Fibroblast of gingiva (primary cell): ENCODE measurements around the gene C5AR1.
A peak's percentile ranks its signal among the peaks of the same experiment; 100 is the strongest.
"Not testable (repeated sequence)": the region's sequence is repeated elsewhere in the genome, so short reads cannot be mapped to it uniquely, and the experiment has no call there.

Experiments
- DNase-seq: peaks from one replicate; pipeline ENCODE4 v3.0.0-alpha.2; 2011; ENCODE audit warnings: low read depth

The C5AR1 gene

DNA sequence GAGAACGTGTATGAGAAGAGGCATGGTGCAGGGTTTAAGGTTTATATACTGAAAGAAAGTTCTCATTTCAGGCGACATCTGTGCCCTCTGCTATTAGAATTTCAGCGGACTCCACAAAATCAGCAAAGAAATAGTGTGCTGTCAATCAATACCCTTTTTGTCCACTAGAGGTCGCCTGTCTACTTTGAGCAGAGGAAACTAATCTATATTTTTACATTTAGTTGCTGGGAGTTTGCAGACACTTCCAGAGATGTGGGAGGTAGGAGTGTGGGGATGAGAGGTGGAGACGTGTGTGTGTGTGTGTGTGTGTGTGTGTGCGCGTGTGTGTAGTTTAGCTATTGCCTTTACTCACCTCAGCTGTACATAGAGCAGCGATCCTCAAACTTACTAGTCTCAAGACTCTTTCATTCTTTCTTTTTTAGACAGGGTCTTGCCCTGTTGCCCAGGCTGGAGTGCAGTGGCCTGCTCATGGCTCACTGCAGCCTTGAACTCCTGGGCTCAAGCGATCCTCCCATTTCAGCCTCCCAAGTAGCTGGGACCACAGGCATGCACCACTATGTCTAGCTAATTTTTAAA, 25.2 kb upstream of the C5AR1 start:
- DNase-seq, result peak; percentile 50

DNA sequence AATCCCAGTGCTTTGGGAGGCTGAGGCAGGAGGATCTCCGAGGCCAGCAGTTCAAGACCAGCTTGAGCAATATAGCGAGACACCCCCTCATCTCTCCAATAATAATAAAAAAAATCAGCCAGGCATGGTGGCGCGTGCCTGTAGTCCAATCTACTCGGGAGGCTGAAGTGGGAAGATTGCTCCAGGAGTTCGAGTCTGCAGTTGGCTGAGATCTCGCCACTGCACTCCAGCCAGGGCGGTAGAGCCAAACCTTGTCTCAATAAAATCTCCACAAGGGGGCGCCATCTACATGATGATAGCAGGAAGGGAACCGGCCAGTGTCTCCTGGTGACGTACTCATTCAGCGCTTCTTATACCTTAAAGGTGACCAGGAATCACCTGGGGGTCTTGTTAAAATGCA, 13.6 kb upstream of the C5AR1 start:
- DNase-seq, result peak; percentile 63

DNA sequence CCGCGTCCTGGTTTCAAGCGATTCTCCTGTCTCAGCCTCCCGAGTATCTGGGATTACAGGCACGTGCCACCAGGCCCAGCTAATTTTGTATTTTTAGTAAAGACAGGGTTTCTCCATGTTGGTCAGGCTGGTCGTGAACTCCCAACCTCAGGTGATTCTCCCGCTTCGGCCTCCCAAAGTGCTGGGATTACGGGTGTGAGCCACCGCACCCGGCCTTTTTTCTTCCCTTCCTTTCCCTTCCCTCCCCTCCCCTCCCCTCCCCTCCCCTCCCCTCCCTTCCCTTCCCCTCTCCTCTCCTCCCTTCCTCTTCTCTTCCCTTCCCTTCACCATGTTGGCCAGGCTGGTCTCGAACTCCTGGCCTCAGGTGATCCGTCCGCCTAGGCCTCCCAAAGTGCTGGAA, 8.8 kb upstream of the C5AR1 start:
- not testable (repeated sequence) for DNase-seq

GRCh38 chr19:47302249-47302648, 7.4 kb upstream of the C5AR1 start:
- no peak for DNase-seq

DNA sequence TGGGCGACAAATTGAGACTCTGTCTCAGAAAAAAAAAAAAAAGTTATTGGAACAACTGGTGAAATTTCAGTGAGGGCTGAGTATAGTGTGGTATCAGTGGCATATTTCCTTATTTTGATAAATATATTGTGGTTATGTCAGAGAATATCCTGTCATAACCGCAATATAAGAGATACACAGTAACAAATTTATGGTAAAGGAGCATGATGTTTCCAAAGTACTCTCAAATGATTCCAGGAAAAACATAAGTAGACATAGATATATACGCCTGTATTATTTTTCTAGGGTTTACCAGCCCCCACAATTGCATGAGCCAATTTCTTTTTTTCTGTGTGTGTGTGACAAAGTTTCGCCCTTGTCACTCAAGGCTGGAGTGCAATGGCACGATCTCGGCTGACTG, 5.7 kb upstream of the C5AR1 start:
- no peak for DNase-seq

DNA sequence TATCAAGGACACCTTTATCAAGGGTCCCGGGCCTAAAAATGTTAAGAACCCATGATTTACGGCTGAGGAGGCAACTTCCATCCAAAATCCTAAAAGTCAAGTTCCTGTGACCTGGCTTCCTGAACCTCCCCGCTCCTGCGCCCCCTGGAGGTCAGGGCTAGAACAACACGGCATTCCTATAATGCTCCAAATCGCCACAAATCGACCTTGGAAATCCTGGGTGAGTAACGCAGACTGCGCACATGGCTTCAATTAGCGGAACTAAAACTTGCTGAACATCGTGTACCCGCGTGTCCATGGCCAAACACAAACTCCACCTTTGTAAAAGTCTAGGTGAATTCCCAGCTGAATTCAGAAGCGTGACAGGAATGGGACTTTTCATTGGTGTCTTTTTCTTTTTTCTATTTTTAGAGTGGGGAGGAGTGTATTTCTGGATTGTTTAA, 4.3 kb upstream of the C5AR1 start:
- peak; percentile 99 for DNase-seq

GRCh38 chr19:47306303-47306702, 3.4 kb upstream of the C5AR1 start:
- DNase-seq, result no peak

DNA sequence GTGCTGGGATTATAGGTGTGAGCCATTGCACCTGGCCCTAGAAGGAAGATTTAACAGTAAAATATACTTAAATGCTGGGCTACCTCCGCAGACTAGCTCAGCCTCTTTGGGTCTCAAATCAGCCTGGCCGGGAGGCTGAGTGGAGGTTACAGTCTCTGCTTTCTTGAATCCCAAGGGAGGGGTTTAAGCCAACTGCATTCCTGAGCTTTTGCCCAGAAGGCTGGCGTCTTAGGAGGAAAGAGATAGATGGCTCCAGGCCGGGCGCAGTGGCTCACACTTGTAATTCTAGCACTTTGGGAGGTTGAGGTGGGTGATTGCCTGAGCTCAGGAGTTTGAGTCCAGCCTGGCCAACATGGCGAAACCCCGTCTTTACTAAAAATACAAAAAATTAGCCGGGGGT, 623 bp upstream of the C5AR1 start:
- peak; percentile 89 for DNase-seq

DNA sequence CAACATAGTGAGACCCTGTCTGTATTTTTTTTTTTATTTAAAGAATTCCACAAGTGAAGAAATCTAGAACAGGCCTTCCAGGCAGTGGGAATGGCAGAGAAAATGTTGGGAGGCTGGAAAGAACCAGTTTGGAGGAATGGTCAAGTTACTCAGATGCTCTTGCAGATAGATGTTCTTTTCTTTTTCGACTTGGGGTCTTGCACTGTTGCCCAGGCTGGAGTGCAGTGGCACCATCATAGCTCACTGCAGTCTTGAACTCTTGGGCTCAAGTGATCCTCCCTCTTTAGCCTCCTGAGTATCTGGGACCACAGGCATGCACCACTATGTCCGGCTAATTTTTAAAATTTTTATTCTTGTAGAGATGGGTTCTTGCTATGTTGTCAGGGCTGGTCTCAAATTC, 662 bp downstream of the C5AR1 start:
- no peak for DNase-seq

DNA sequence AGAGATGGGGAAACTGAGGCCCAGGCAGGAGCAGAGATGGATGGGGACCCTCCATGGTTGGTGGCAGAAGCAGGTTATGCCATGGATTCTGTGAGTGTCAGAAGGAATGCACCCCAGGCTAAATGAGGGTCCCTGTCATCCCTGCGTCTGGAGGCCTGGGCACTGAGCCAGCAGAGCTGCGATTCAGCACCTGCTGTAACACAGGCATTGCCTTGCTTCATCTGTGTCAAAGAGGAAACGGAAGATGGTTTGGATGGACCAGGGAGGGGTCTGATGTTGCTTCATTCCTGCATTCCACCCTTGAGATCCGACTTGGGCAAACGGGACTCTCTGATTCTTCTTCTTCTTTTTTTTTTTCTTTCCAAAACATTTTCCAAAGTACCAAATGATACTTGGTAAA, 1.2 kb downstream of the C5AR1 start:
- DNase-seq, result peak; percentile 85

DNA sequence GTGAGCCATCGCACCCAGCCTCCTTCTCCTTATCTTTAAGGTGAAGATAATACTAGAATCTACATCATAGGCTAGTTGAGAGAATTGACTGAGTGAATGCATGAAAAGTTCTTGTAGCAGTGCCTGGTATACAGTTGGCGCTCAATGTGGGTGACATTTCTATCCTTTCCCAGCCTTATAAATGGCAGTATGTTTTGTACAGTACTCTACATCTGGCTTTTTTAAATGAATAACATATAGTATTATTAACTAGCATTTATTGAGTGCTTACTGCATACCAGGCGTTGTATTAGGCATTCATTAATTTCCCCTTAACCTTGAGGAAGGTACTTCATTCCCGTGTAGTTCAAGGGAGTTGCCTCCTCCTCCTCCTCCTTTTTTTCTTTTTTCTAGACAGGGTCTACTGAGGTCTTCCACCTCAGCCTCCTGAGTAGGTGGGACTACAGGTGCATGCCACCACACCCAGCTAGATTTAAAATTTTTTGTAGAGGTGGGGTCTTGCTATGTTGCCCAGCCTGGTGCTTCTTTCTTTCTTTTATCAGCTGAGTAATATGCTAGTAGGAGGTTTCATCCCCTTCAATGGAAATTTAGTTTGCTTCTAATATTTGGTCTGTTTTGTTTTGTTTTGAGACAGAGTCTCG, 2.8 kb downstream of the C5AR1 start:
- DNase-seq, result no peak

- no peak for DNase-seq
Measured at GRCh38 chr19:47313754-47314295, 4.2 kb downstream of the C5AR1 start.

DNA sequence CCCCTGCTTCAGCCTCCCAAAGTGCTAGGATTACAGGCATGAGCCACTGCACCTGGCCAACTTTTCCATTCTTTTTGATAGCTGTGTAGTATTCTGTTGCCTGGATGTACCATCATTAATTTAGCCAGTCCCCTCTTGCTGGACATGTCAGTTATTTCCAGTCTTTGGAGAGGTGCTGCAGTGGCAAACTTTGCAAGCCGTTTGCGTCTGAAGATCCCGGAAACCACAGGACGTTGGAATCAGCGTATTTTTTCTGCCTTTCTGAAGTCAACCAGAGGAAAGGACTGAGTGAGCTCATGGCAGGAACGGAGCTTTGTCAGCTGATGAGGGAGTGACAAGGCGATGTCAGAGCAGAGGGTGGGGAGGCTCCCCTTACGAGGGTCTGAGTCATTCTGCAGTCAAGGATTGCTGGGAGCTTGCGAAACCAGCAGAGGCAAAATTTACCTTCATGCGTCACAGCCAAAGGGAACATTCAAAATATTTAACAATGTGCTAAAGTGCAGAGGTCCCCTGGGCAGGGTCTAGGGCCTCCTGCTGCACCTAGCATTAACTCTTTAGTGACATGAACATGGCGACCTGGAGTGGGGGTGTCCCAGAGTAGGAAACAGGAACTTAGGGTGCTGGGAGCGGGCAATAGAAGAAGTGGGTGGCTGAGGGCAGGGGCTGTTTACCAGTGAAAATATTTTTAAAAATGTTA, 5.6 kb downstream of the C5AR1 start:
- peak; percentile 96 for DNase-seq

GRCh38 chr19:47316513-47316912, 6.9 kb downstream of the C5AR1 start:
- no peak for DNase-seq

DNA sequence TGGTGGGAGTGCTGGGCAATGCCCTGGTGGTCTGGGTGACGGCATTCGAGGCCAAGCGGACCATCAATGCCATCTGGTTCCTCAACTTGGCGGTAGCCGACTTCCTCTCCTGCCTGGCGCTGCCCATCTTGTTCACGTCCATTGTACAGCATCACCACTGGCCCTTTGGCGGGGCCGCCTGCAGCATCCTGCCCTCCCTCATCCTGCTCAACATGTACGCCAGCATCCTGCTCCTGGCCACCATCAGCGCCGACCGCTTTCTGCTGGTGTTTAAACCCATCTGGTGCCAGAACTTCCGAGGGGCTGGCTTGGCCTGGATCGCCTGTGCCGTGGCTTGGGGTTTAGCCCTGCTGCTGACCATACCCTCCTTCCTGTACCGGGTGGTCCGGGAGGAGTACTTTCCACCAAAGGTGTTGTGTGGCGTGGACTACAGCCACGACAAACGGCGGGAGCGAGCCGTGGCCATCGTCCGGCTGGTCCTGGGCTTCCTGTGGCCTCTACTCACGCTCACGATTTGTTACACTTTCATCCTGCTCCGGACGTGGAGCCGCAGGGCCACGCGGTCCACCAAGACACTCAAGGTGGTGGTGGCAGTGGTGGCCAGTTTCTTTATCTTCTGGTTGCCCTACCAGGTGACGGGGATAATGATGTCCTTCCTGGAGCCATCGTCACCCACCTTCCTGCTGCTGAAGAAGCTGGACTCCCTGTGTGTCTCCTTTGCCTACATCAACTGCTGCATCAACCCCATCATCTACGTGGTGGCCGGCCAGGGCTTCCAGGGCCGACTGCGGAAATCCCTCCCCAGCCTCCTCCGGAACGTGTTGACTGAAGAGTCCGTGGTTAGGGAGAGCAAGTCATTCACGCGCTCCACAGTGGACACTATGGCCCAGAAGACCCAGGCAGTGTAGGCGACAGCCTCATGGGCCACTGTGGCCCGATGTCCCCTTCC, 10.5 kb downstream of the C5AR1 start:
- DNase-seq, result no peak

DNA sequence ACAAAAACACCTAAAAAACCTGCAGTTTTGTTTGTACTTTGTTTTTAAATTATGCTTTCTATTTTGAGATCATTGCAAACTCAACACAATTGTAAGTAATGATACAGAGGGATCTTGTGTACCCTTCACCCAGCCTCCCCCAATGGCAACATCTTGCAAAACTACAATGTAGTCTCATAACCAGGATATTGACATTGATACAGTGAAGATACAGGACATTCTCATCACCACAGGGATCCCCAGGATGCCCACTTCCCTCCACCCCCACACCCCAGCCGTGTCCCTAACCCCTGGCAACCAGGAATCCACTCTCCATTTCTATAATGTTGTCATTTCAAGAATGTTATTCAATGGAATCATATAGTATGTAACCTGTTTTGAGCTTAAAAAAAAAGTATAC, 12.0 kb downstream of the C5AR1 start:
- no peak for DNase-seq

- DNase-seq, result no peak
Measured at GRCh38 chr19:47322058-47322457, 12.4 kb downstream of the C5AR1 start.

GRCh38 chr19:47323409-47323808, 13.7 kb downstream of the C5AR1 start:
- no peak for DNase-seq

DNA sequence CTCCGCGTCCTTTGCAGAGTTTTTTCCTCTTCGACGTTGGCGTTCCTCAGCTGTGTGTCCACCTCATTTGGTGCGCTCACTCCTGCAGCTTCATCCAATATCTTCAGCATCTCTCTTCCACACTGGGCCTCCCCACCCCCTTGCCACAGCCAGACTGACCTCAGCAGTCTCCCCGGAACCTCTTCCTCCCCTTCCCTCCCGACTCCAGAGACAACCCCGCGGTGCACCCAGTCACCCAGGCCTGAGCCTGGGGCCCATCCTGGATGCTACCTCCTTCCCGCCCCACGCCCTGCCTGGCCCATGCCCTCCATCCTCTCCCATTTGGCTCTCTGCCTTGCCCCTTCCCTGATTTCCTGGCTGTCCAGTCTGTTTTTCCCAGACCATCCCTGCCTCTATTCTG, 14.2 kb downstream of the C5AR1 start:
- no peak for DNase-seq

GRCh38 chr19:47324502-47324901, 14.8 kb downstream of the C5AR1 start:
- no peak for DNase-seq

DNA sequence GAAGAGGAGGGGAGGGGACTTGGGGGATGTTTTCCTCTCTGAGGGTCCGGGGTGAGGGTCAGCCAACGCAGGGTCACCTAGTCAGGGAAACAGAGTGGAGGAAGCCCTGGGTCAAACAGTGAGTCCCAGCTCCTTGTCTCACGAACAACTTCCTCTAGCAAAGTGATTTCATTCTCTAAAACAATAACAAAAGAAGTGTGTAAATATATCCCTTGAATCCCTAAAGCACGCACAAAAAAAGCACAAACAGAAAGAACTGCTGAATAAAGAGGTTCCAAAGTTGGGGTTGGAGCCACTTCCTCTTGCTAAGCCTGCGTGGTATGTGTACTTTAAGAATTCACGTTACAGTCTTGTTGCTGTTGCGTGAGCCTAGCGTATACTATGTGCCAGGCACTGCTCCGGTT, 20.8 kb downstream of the C5AR1 start:
- peak; percentile 66 for DNase-seq

GRCh38 chr19:47331490-47331889, 21.8 kb downstream of the C5AR1 start:
- DNase-seq, result no peak
